Astrocyte of the cerebellum (primary cell): ENCODE measurements around the gene ELMOD3.

Experiments used
- DNase-seq: peaks from one replicate; pipeline ENCODE4 v3.0.0-alpha.2; 2011; ENCODE audit warnings: low read depth
- H3K4me3 ChIP-seq: 2 replicates; pipeline ENCODE4 v1.5.1; 2011; ENCODE audit warnings: mild to moderate bottlenecking, low read depth, low read length, moderate library complexity
- in situ Hi-C: cut with HindIII; loops from 2 replicates; pipeline ENCODE4 v1.10.0; 2017; ENCODE audit warnings: low sequenced_read_pairs
- TF ChIP-seq, protein P1 (sequence below): IDR thresholded peaks from 2 replicates; pipeline ENCODE4 v1.5.1; 2012; ENCODE audit warnings: low read length, low read depth, moderate library complexity, mild to moderate bottlenecking; ENCODE audit errors: missing control alignments

ELMOD3 gene

DNA sequence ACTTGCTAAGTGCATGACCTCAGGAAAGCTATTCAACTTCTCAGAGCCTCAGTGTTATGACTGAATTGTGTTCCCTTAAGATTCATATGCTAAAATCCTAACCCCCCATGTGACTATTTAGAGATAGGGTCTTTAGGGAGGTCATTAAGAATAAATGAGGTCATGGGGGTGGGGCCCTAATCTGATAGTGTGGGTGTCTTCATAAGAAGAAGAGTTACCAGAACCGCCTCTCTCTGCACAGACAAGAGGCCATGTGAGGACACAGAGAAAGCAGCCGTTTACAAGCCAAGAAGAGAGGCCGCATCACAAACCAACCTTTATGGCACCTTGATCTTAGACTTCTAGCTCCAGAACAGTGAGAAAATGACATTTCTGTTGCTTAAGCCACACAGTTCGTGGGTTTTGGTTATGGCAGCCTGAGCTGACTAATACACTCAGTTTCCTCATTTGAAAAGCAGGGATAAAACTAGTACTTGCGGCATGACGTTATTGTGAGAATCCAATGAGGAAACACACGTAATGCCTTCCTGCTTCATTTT, 73.8 kb downstream of the ELMOD3 start:
- in situ Hi-C loops = no loop called here
- TF ChIP-seq, protein P1, sequence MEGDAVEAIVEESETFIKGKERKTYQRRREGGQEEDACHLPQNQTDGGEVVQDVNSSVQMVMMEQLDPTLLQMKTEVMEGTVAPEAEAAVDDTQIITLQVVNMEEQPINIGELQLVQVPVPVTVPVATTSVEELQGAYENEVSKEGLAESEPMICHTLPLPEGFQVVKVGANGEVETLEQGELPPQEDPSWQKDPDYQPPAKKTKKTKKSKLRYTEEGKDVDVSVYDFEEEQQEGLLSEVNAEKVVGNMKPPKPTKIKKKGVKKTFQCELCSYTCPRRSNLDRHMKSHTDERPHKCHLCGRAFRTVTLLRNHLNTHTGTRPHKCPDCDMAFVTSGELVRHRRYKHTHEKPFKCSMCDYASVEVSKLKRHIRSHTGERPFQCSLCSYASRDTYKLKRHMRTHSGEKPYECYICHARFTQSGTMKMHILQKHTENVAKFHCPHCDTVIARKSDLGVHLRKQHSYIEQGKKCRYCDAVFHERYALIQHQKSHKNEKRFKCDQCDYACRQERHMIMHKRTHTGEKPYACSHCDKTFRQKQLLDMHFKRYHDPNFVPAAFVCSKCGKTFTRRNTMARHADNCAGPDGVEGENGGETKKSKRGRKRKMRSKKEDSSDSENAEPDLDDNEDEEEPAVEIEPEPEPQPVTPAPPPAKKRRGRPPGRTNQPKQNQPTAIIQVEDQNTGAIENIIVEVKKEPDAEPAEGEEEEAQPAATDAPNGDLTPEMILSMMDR = no peak
- no peak overlapping the region for H3K4me3 ChIP-seq
- DNase-seq = no peak

DNA sequence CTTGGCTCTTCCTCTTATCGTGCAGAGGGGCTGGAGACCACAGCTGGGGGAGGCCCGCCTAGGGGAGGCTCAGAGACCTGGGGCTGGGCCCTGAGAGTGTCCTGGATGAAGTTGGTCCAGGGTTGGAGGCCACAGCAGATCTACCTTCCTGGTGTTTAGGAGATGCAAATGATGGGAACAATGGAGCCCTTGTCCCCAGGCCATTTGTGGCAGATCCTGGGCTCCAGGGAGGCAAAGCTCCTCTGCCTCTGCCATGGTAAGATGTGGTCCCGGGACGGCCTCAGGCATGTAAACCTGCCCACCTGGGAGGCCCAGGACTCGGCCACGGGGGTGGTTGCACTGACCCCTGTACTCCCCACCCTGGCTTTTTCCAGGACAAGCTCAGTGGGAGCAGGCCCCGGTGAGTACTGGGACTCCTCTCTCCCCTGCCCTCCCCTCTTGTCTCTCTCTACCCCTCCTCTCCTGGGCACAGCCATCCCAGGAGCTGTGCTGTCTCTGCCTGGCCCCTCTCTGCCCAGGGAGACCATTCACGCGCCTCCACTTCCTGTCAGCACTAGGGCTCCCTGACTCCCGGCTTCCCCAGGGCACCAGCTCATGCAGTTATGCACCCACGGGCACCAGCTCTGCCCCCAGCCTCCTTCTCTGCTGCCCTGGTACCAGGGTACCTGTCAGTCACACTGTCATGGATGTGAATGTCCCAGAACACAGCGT, 74.8 kb downstream of the ELMOD3 start:
- in situ Hi-C loops = no loop called here
- no peak overlapping the region for H3K4me3 ChIP-seq
- TF ChIP-seq, protein P1 = no peak
- no peak for DNase-seq

DNA sequence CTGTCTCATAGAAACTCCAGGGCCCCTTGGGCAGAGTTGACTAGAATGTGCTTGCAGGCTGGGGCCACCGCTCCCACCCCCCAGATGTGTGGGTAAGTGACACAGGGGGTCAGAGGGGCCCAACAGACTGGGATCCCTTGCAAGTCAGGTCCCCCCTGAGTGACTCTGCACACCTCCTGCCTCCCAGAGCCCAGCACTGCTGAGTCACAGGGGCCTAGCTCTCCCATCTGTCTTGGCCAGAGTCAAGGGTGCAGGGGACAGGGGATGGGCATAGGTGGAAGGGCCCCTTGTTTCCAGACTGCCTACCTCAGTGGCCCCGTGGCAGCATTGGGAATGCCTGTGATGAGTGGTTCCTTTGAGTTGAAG, 75.3 kb downstream of the ELMOD3 start:
- in situ Hi-C loops = no loop called here
- H3K4me3 ChIP-seq = no peak overlapping the region
- DNase-seq = no peak
- TF ChIP-seq, protein P1 = no peak

DNA sequence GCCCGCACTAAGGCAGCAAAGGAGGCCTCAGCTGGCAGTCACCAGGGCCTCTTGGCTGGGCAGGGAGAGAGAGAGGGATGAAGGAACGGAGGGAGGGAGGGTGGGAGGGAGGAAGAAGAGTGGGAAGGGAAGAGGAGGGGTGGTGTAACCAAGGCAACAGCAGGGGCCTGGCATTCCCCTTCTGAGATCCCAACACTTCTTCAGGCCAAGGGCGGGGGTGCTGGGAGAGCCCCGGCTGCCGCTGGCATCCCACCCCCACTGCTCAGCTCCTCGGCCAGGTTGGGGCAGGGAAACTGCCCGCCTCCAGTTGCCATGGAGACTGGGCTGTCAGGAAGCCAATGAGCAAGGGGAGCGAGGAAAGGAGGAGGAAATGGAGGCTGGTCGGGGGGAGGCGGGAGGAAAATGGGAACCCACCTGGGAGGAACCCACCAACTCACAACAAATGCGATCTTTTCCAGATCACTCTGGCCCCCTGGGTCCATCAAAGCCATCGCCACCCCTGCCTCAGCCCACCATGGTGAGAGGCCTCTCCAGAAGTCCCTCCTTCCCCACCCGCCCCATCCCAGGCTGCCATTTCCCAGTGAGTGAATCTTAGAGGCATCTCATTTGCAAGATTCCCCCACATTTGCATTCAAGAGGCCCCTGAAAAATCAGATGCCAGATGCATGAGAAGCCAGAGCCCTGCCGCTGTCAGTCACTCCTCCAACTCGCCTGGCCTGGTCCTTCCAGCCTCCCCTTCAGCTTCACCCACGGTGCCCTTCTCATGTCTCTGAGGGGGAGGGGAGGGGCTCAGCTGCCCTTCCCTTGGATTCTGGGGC, 76.4 kb downstream of the ELMOD3 start:
- H3K4me3 ChIP-seq = no peak overlapping the region
- in situ Hi-C loops = no loop called here
- DNase-seq = no peak
- TF ChIP-seq, protein P1 = no peak

DNA sequence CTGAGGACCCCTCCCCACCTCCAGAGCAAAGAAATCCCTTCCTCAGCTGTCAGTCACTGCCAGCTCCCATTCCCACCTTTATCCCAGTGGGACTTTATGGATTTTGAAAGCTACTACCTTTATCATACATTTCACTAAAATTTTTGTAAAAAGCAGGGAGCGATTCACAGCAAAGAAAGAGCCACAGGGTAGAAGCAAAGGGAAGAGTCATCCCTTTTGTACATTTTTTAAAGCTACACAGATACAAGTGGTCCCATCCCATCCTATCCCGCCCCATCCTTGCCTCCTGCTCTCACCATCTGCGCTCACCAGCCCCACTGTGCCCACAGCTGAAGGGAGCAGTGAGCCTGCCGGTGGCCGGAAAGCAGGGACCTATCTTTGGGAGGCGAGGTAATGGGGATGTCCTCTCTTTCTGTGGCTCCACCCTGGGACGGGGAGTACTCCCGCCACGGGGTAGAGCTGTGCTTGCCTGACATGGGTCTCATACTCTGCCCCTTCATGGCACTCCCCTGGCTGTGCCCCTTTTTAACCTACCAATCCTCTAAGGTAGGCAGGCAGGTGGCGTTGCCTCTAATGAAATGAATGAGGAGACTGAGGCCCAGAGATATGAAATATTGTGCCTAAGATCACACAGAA, 77.1 kb downstream of the ELMOD3 start:
- H3K4me3 ChIP-seq = no peak overlapping the region
- TF ChIP-seq, protein P1 = no peak
- no peak for DNase-seq
- in situ Hi-C loops = no loop called here

DNA sequence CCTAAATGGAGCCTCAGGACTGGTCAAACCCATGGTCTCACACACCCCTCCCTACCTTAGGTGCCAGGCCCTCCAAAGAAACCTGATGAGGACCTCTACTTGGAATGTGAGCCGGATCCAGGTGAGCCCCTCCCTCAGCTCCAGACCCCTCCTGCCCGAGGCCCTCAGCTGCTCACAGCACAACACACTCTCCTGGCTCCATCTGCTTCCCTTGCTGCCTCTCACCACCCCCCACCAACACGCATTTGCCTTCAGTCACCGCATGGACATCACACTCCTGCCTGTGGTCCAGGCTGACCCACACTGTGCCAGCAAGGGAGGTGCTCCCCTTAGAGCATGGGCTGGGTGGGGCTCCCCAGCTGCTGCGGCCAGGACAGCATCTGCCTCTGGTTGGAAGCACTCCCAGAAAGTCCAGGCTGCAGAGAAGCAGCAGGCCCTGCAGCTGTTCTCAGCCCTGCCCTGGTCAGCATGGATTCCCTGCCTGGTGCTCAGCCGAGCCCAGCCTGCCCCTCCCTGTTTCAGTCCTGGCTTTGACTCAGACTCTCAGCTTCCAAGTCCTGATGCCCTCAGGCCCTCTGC, 79.0 kb downstream of the ELMOD3 start:
- DNase-seq = peak; percentile 89

More for the DNA sequence above, 79.0 kb downstream of the ELMOD3 start:
- no peak overlapping the region for H3K4me3 ChIP-seq
- TF ChIP-seq, protein P1 = no peak
- in situ Hi-C loops = no loop called here
